CD4-positive, alpha-beta memory T cell (primary cell): Measurements from ENCODE around the gene KIF13A. TPM values are rescaled to one million over a fixed set of nuclear protein-coding genes. Genes with fewer than 3 reads are reported as not detected.

Source experiments
- CTCF ChIA-PET: fragments of 350-600 bp; sonication (Branson Sonifier 250); formaldehyde crosslinking; loops from one replicate; lab custom pipeline; 2021; ENCODE audit warnings: inconsistent platforms; ENCODE audit not compliant: partially characterized antibody; lab: Charles Lee
- POLR2A ChIA-PET: fragments of 350-600 bp; sonication (Branson Sonifier 250); formaldehyde crosslinking; loops from one replicate; lab custom pipeline; 2021; ENCODE audit not compliant: partially characterized antibody; lab: Charles Lee
- DNase-seq, 5 donors: peaks; one replicate each; pipeline versions ENCODE4 v3.0.0 to v3.0.0-alpha.2; 2020 to 2022; ENCODE audit warnings: mixed read lengths in 1 of 5
- H3K27ac ChIP-seq: one replicate; pipeline ENCODE4 v1.7.0; 2013; ENCODE audit warnings: low read depth, low read length
- H3K27me3 ChIP-seq: 2 replicates; pipeline ENCODE4 v1.7.0; 2013; ENCODE audit warnings: mild to moderate bottlenecking, low read length, moderate library complexity; ENCODE audit not compliant: insufficient read depth
- H3K36me3 ChIP-seq: 2 replicates; pipeline ENCODE4 v1.7.0; 2013; ENCODE audit warnings: mild to moderate bottlenecking, low read length, moderate library complexity; ENCODE audit not compliant: insufficient read depth
- H3K4me1 ChIP-seq: 2 replicates; pipeline ENCODE4 v1.7.0; 2013; ENCODE audit warnings: mild to moderate bottlenecking, low read length, moderate library complexity; ENCODE audit not compliant: insufficient read depth
- H3K4me3 ChIP-seq, 2 donors: one replicate each; pipeline ENCODE4 v1.7.0; 2013; ENCODE audit warnings: low read length in 2 of 2, mild to moderate bottlenecking in 1 of 2
- H3K9me3 ChIP-seq, 2 donors: one replicate each; pipeline ENCODE4 v1.7.0; 2013; ENCODE audit warnings: low read length in 2 of 2, control low read depth in 1 of 2; ENCODE audit not compliant: control insufficient read depth in 1 of 2
- H3K27ac Mint-ChIP-seq, 7 donors: one replicate each; pipeline ENCODE4 v1.8.0; 2020 to 2021; ENCODE audit warnings: mixed read lengths in 7 of 7, mild to moderate bottlenecking in 6 of 7, inconsistent platforms in 3 of 7, moderate library complexity in 3 of 7
- H3K27me3 Mint-ChIP-seq, 2 donors: one replicate each; pipeline ENCODE4 v1.8.0; 2020 to 2021; ENCODE audit warnings: mixed read lengths in 2 of 2
- H3K36me3 Mint-ChIP-seq, 2 donors: one replicate each; pipeline ENCODE4 v1.8.0; 2020 to 2021; ENCODE audit warnings: mixed read lengths in 2 of 2, inconsistent platforms in 1 of 2, mild to moderate bottlenecking in 1 of 2
- H3K4me1 Mint-ChIP-seq, 4 donors: one replicate each; pipeline ENCODE4 v1.8.0; 2020 to 2021; ENCODE audit warnings: mixed read lengths in 4 of 4, mild to moderate bottlenecking in 1 of 4
- H3K4me3 Mint-ChIP-seq, 8 donors: one replicate each; pipeline ENCODE4 v1.8.0; 2020 to 2021; ENCODE audit warnings: mixed read lengths in 8 of 8, mild to moderate bottlenecking in 7 of 8, moderate library complexity in 6 of 8, inconsistent platforms in 3 of 8
- H3K9me3 Mint-ChIP-seq, 8 donors: one replicate each; pipeline ENCODE4 v1.8.0; 2020 to 2021; ENCODE audit warnings: mixed read lengths in 8 of 8, mild to moderate bottlenecking in 5 of 8, inconsistent platforms in 3 of 8, moderate library complexity in 1 of 8
- intact Hi-C: fragments of 100-400 bp; cut with micrococcal nuclease; formaldehyde crosslinking; loops from one replicate; pipeline ENCODE4 v1.15.1; 2023
- polyA plus RNA-seq, 2 donors: library from polyadenylated mRNA; unstranded; fragments of 300-500 nt; fragmentation: Illumina TruSeq; gene quantifications; one replicate each; pipeline ENCODE4 v1.2.3, GENCODE V29; 2021
- total RNA-seq, 2 experiments: library from RNA; stranded (reverse); gene quantifications; one replicate each; pipeline ENCODE4 v1.2.3, GENCODE V29; 2021

KIF13A gene
- total and polyA plus RNA-seq, 4 experiments from 2014 or later: 0.61 to 1.7 (median 1.5) TPM; not detected in 1

DNA sequence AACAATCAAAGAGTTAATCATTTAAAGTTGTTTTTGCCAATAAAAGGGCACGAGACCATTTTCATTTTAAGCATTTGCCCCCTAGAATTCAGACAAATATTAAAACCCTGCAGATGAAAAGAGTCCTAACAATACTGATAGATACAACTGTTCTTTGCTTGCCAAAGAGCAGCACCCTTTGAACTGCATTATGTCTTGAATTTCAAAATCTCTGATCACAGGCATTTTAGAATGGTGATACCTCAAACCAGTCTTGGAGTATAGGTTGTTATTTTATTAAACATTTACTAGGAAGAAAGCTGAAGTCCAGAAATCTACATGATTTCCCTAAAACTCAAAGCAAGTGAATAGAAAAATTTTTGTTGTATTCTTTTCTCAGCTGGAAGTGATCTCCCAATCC, 108.7 kb downstream of the KIF13A start:
- Histone ChIP-seq H3K27ac (no peak overlapping the region), H3K4me1 (no peaks in the 10 kb centered on the region), H3K27me3 (no peaks in the 10 kb centered on the region), H3K4me3 (no peak overlapping the region), H3K36me3 (no peaks in the 10 kb centered on the region), H3K9me3 (no peaks in the 10 kb centered on the region)
- POLR2A ChIA-PET: no interaction called here
- intact Hi-C loops: no loop called here
- H3K36me3 Mint-ChIP-seq: no peaks in the 10 kb centered on the region
- H3K4me3 Mint-ChIP-seq: no peak overlapping the region
- peaks cover 3 to 6% of the 10 kb centered on the region in 2 donors for H3K27me3 Mint-ChIP-seq
- CTCF ChIA-PET: no interaction called here
- no peak overlapping the region for H3K27ac Mint-ChIP-seq
- DNase-seq: no peak
- no peaks in the 10 kb centered on the region for H3K9me3 Mint-ChIP-seq
- no peaks in the 10 kb centered on the region for H3K4me1 Mint-ChIP-seq

DNA sequence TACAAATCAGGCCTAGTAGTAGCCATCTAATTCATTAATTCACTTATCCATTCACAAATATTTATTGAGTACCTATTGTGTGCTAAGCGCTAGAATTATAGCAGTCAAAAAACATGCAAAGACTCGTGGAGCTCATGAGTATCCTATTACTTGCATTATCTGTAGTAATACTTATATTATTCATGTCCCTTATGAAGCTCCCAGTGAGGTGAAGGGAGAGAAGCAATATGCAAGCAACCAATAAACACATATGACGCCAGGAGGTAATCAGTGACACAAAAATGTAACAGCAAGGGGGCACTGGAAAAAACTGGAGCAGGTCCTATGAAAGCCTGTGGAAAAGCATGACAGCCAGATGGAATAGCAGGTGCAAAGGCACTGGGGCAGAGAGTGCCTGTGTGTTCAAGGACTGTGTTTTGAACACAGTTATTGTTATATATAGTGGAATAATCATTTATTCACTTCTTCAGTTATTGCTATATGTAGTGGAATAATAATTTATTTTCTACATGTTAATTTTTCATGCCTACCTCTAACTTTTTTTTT, 109.5 kb downstream of the KIF13A start:
- H3K27ac ChIP-seq: no peak overlapping the region
- H3K27me3 Mint-ChIP-seq: peaks cover 0 to 6% of the 10 kb centered on the region in 2 donors

GRCh38 chr6:17877196-17877894, 110.1 kb downstream of the KIF13A start:
- ChIA-PET CTCF (no interaction called here), POLR2A (no interaction called here)
- H3K27me3 ChIP-seq: no peaks in the 10 kb centered on the region
- no peak overlapping the region for H3K27ac Mint-ChIP-seq
- DNase-seq: no peak
- no peak overlapping the region for H3K27ac ChIP-seq
- no peak overlapping the region for H3K4me3 Mint-ChIP-seq
- H3K36me3 Mint-ChIP-seq: no peaks in the 10 kb centered on the region
- H3K9me3 Mint-ChIP-seq: no peaks in the 10 kb centered on the region
- H3K4me3 ChIP-seq: no peak overlapping the region
- H3K27me3 Mint-ChIP-seq: peaks cover 0 to 6% of the 10 kb centered on the region in 2 donors
- no peaks in the 10 kb centered on the region for H3K4me1 ChIP-seq
- no peaks in the 10 kb centered on the region for H3K36me3 ChIP-seq
- intact Hi-C loops: no loop called here
- H3K4me1 Mint-ChIP-seq: no peaks in the 10 kb centered on the region
- H3K9me3 ChIP-seq: no peaks in the 10 kb centered on the region

More for the DNA sequence above, 109.5 kb downstream of the KIF13A start:
- H3K9me3 ChIP-seq: no peaks in the 10 kb centered on the region
- H3K36me3 ChIP-seq: no peaks in the 10 kb centered on the region
- DNase-seq: no peak
- H3K27ac Mint-ChIP-seq: no peak overlapping the region
- no peaks in the 10 kb centered on the region for H3K27me3 ChIP-seq
- intact Hi-C loops: no loop called here
- ChIA-PET POLR2A (no interaction called here), CTCF (no interaction called here)
- no peaks in the 10 kb centered on the region for H3K4me1 Mint-ChIP-seq
- no peak overlapping the region for H3K4me3 ChIP-seq
- H3K9me3 Mint-ChIP-seq: no peaks in the 10 kb centered on the region
- H3K4me3 Mint-ChIP-seq: no peak overlapping the region
- no peaks in the 10 kb centered on the region for H3K4me1 ChIP-seq
- no peaks in the 10 kb centered on the region for H3K36me3 Mint-ChIP-seq

GRCh38 chr6:17874753-17875152, 112.7 kb downstream of the KIF13A start:
- Histone ChIP-seq H3K36me3 (no peaks in the 10 kb centered on the region), H3K9me3 (no peaks in the 10 kb centered on the region), H3K4me1 (no peaks in the 10 kb centered on the region), H3K27ac (no peak overlapping the region), H3K27me3 (peaks cover 3% of the 10 kb centered on the region), H3K4me3 (no peak overlapping the region)
- ChIA-PET CTCF (no interaction called here), POLR2A (no interaction called here)
- no peak overlapping the region for H3K27ac Mint-ChIP-seq
- no peak overlapping the region for H3K4me3 Mint-ChIP-seq
- H3K4me1 Mint-ChIP-seq: no peaks in the 10 kb centered on the region
- peaks cover 0 to 9% of the 10 kb centered on the region in 2 donors for H3K27me3 Mint-ChIP-seq
- H3K9me3 Mint-ChIP-seq: no peaks in the 10 kb centered on the region
- intact Hi-C loops: no loop called here
- no peak for DNase-seq
- no peaks in the 10 kb centered on the region for H3K36me3 Mint-ChIP-seq

DNA sequence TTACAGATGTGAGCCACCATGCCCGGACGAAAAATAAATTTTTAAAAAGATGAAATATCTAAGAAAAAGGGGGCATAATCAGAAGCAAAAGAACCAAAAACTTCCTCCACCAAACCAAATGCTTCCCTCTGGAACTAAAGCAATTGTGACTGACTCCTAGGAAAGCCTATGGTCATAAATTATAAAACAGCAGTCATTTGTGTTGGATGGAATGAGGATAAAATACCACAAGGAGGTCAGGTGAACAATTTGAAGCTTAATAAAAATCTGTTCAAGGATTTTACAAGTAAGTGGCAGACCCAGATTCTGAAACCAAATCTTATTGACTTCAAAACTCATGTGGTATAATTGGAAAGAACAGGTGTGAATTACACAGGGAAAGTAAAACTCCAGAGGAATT, 114.5 kb downstream of the KIF13A start:
- Mint-ChIP-seq H3K9me3 (no peaks in the 10 kb centered on the region), H3K4me3 (no peak overlapping the region), H3K27me3 (peaks cover 2 to 7% of the 10 kb centered on the region in 2 donors), H3K4me1 (no peaks in the 10 kb centered on the region), H3K36me3 (no peaks in the 10 kb centered on the region), H3K27ac (no peak overlapping the region)
- H3K27me3 ChIP-seq: peaks cover 3% of the 10 kb centered on the region
- no peaks in the 10 kb centered on the region for H3K9me3 ChIP-seq
- POLR2A ChIA-PET: no interaction called here
- no peak overlapping the region for H3K27ac ChIP-seq
- no peaks in the 10 kb centered on the region for H3K36me3 ChIP-seq
- no peaks in the 10 kb centered on the region for H3K4me1 ChIP-seq
- no peak overlapping the region for H3K4me3 ChIP-seq
- CTCF ChIA-PET: no interaction called here
- no peak for DNase-seq
- intact Hi-C loops: no loop called here

DNA sequence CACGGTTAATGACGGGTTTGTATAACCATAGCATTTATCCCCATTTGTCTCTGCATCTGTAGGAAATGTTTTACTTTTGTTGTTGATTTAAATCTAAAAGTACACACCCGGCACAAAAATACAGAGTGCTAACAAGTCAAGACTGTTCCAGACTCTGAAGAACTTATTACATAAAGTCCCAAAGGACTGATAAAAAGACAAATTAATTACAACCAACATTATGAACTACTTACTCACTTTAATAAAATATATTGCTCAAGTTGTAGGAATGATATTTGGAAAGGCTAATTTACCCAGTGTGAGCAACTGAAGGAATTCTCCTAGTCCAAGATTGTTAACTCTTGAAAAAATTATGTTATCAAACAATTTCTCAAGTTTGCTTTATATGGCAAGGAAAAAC, 115.6 kb downstream of the KIF13A start:
- Mint-ChIP-seq H3K27ac (no peak overlapping the region), H3K27me3 (peaks cover 4 to 7% of the 10 kb centered on the region in 2 donors), H3K4me3 (no peak overlapping the region), H3K9me3 (no peaks in the 10 kb centered on the region), H3K36me3 (no peaks in the 10 kb centered on the region), H3K4me1 (no peaks in the 10 kb centered on the region)
- no peak for DNase-seq
- H3K9me3 ChIP-seq: no peaks in the 10 kb centered on the region
- ChIA-PET CTCF (no interaction called here), POLR2A (no interaction called here)
- intact Hi-C loops: no loop called here
- H3K36me3 ChIP-seq: no peaks in the 10 kb centered on the region
- no peak overlapping the region for H3K4me3 ChIP-seq
- no peak overlapping the region for H3K27ac ChIP-seq
- peaks cover 3% of the 10 kb centered on the region for H3K27me3 ChIP-seq
- H3K4me1 ChIP-seq: no peaks in the 10 kb centered on the region

- no peak overlapping the region for H3K4me3 Mint-ChIP-seq
- H3K4me1 Mint-ChIP-seq: no peaks in the 10 kb centered on the region
- POLR2A ChIA-PET: no interaction called here
Observed at GRCh38 chr6:17871189-17871519, 116.3 kb downstream of the KIF13A start.

More at GRCh38 chr6:17871189-17871519, 116.3 kb downstream of the KIF13A start:
- H3K9me3 ChIP-seq: no peaks in the 10 kb centered on the region
- H3K36me3 Mint-ChIP-seq: no peaks in the 10 kb centered on the region
- no peak overlapping the region for H3K27ac ChIP-seq
- no peak for DNase-seq
- intact Hi-C loops: no loop called here
- no peaks in the 10 kb centered on the region for H3K36me3 ChIP-seq
- peaks cover 3% of the 10 kb centered on the region for H3K27me3 ChIP-seq
- CTCF ChIA-PET: no interaction called here
- no peak overlapping the region for H3K4me3 ChIP-seq
- no peaks in the 10 kb centered on the region for H3K9me3 Mint-ChIP-seq
- no peak overlapping the region for H3K27ac Mint-ChIP-seq
- H3K4me1 ChIP-seq: no peaks in the 10 kb centered on the region
- peaks cover 4 to 7% of the 10 kb centered on the region in 2 donors for H3K27me3 Mint-ChIP-seq
